T-helper 1 cell treated with Interleukin-12 subunit alpha and Interleukin-12 subunit beta and Interleukin-4 antibody, amounts not matched to agents 30 μg/mL and 1 μg/mL, for 36 hours (primary cell): ENCODE results near the gene ABCG2.
A peak's percentile ranks its signal among the peaks of the same experiment; 100 is the strongest.

Source experiments
- H3K27ac Mint-ChIP-seq: one replicate; pipeline ENCODE4 v1.8.0; 2021; ENCODE audit warnings: mild to moderate bottlenecking, mixed read lengths
- H3K27me3 Mint-ChIP-seq: one replicate; pipeline ENCODE4 v1.8.0; 2021; ENCODE audit warnings: low read depth, mixed read lengths
- H3K36me3 Mint-ChIP-seq: one replicate; pipeline ENCODE4 v1.8.0; 2021; ENCODE audit warnings: low read depth, mixed read lengths
- H3K4me1 Mint-ChIP-seq: one replicate; pipeline ENCODE4 v1.8.0; 2021; ENCODE audit warnings: low read depth, mixed read lengths
- H3K4me3 Mint-ChIP-seq: one replicate; pipeline ENCODE4 v1.8.0; 2021; ENCODE audit warnings: mild to moderate bottlenecking, moderate library complexity, mixed read lengths
- H3K9me3 Mint-ChIP-seq: one replicate; pipeline ENCODE4 v1.8.0; 2021; ENCODE audit warnings: mixed read lengths

ABCG2 gene

DNA sequence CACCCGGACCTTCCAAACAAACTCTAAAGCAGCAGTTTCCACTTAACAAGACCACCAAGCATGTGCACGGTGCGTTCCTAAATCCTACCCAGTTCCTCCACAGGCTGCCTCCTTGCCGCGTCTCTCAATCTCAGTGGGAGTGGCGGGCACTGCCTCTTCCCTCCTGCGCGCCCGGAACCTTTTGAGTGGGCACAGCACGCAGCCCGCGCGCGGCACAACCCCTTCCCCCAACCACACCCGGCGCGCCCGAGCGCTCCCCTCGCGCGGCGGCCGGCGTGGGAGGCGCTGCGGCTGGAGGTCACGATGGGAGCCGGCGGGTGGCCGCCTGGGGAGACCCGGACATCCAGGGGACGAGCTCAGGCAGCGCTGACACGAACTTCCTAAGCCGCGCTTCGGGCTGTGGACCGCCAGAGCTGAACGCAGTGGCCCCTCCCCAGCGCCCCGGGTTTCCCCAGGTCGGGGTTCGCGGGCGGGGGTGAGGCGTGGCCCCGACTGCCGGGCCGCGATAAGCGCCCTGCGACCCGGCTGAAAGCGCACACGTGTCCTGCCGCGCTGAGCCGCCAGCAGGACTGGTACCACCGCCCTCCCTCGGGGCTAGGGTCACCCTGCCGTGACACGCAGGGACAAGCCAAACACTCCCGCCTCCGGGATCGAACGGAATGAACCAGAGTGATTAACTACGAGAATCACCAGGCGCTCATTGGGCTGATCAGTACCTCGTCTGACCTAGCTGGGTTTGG is at the start of gene ABCG2:
Gene ABCG2, minus strand, starts transcription at position 151 of the 740 bp plus-strand sequence. CDS start 18,644 bp downstream, outside the sequence.
- peaks cover 8% of the 10 kb centered on the region for H3K4me1 Mint-ChIP-seq
- no peaks in the 10 kb centered on the region for H3K9me3 Mint-ChIP-seq
- no peaks in the 10 kb centered on the region for H3K36me3 Mint-ChIP-seq
- H3K4me3 Mint-ChIP-seq: peak within 1 kb of the TSS; percentile 73
- H3K27me3 Mint-ChIP-seq: peaks cover 20% of the 10 kb centered on the region
- H3K27ac Mint-ChIP-seq: no peak within 1 kb of the TSS

DNA sequence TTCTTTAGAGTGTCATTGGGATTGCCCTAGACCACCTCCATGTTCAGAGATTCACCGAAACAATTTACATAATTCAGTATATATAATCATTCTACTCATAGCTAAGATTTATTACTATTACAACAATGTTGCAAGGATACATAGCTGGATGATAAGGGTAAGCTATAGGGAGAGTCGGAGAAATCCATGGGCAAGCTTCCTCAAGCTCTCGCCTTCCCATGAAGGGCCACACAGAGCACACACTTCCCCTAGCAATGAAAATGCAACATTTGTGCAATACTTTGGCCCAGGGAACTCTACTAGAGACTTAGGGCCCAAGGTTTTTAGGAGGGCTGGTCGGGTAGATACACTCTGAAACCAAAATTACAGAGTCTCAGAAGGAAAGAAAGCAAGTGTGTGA is 49.7 kb upstream of the ABCG2 start:
- no peak overlapping the region for H3K27ac Mint-ChIP-seq
- no peaks in the 10 kb centered on the region for H3K36me3 Mint-ChIP-seq
- no peaks in the 10 kb centered on the region for H3K9me3 Mint-ChIP-seq
- H3K4me1 Mint-ChIP-seq: peaks cover 4% of the 10 kb centered on the region
- H3K4me3 Mint-ChIP-seq: no peak overlapping the region
- peaks cover 10% of the 10 kb centered on the region for H3K27me3 Mint-ChIP-seq

DNA sequence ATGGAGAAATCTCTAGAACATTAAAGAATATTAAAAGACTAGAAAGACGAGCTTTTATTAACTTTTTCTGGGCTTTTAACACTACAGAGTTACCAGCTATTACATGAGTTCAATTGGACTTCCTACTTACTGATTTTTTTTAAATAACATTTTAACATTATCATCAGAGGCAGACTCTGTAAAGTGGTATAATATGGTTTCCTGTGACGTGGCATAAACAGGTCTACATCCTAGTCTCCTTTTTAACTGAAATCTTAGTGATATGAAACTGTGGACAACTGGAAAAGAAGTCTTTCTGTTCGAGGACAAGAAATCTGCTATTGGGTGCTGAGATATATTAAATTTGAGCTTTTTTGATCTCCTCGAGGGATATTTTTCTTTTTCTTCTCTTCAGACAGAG is 48.7 kb upstream of the ABCG2 start:
- Mint-ChIP-seq H3K9me3 (no peaks in the 10 kb centered on the region), H3K27ac (no peak overlapping the region), H3K4me1 (peaks cover 2% of the 10 kb centered on the region), H3K36me3 (no peaks in the 10 kb centered on the region), H3K27me3 (peaks cover 12% of the 10 kb centered on the region), H3K4me3 (no peak overlapping the region)

DNA sequence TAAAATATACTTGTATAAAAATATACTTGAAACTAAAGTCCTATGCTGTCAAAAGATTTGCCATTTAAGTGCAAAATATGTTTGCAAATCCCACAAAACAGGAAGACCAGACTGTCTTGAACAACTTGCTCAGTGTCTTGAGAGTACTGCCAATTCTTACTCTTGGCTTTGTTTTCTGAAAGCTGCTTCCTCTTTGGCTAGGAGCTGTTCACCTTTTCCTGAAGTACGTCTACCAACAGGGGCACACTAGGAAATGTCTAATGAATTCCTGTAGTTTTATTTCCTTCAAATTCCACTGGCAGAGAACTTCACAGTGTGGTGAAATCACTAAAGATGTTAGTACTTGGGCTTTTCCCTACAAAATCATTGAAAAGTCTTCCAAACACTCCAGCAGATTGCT is 46.4 kb upstream of the ABCG2 start:
- H3K36me3 Mint-ChIP-seq: no peaks in the 10 kb centered on the region
- no peaks in the 10 kb centered on the region for H3K4me1 Mint-ChIP-seq
- H3K27ac Mint-ChIP-seq: no peak overlapping the region
- H3K9me3 Mint-ChIP-seq: no peaks in the 10 kb centered on the region
- H3K27me3 Mint-ChIP-seq: peaks cover 17% of the 10 kb centered on the region
- H3K4me3 Mint-ChIP-seq: no peak overlapping the region

DNA sequence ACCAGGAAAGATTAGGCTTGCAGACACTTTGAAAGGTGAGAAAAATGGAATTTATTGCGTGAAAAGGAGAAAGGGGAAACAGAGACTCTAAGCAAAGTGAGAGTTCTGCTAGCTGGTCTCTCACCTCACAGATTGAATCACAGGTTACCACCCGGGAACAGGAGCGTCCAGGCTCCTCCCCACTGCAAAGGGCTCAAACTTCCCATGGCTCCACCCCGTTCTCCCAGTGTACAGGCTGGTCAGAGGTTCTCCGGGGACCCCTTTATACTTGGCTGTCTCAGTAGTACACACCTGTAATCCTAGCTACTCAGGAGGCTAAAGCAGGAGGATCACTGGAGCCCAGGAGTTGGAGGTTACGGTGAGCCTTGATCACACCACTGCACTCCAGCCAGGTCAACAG is 44.0 kb upstream of the ABCG2 start:
- Mint-ChIP-seq H3K4me1 (no peaks in the 10 kb centered on the region), H3K9me3 (no peaks in the 10 kb centered on the region), H3K27ac (no peak overlapping the region), H3K27me3 (peaks cover 16% of the 10 kb centered on the region), H3K36me3 (no peaks in the 10 kb centered on the region), H3K4me3 (no peak overlapping the region)

DNA sequence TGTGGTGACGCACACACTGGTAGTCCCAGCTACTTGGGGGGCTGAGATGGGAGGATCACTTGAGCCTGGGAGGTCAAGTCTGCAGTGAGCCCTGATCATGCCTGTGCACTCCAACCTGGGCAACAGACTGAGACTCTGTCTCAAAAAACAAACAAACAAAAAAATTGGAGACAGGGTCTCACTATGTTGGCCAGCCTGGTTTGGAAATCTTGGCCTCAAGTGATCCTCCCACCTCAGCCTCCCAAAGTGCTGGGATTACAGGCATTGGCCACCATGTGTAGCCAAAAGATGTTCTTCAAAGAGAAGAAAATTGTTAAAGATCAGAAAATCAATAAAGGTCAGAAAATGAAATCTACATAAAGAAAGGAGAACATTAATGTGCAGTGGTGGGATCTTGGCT is 41.7 kb upstream of the ABCG2 start:
- H3K36me3 Mint-ChIP-seq: no peaks in the 10 kb centered on the region
- no peaks in the 10 kb centered on the region for H3K4me1 Mint-ChIP-seq
- H3K27ac Mint-ChIP-seq: no peak overlapping the region
- H3K4me3 Mint-ChIP-seq: no peak overlapping the region
- H3K9me3 Mint-ChIP-seq: no peaks in the 10 kb centered on the region
- H3K27me3 Mint-ChIP-seq: peaks cover 13% of the 10 kb centered on the region

DNA sequence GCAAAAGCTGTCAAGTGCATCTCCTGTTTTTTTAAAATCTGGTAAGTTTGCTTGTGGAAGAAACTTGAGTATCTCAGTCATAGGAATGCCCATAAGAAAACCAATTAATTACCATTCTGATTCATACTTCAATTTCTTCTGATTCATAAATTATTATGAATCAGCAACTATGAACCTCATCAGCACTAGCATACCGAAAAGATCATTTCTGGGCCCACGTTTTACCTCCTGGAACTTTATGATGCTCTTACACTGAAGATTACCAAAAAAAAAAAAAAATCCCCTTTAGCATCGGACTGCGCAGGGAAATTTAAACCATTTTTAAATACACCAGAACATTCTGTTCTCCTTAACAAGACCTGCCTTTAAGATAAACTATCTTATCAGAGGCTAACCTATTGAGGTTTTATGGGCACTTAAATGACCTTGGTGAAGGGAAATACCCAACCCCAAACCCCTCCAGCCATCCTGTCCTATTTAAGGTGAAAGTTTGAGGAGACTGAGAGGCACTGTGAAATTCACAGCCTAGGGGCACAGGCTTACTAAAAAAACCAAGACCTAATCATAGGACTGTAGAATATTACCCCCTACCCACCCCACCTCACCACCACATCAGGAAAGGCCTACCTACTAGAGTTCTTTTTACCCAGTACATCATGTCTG is 38.2 kb upstream of the ABCG2 start:
- H3K36me3 Mint-ChIP-seq: no peaks in the 10 kb centered on the region
- no peak overlapping the region for H3K4me3 Mint-ChIP-seq
- H3K4me1 Mint-ChIP-seq: no peaks in the 10 kb centered on the region
- peaks cover 3% of the 10 kb centered on the region for H3K27me3 Mint-ChIP-seq
- H3K27ac Mint-ChIP-seq: no peak overlapping the region
- H3K9me3 Mint-ChIP-seq: no peaks in the 10 kb centered on the region

DNA sequence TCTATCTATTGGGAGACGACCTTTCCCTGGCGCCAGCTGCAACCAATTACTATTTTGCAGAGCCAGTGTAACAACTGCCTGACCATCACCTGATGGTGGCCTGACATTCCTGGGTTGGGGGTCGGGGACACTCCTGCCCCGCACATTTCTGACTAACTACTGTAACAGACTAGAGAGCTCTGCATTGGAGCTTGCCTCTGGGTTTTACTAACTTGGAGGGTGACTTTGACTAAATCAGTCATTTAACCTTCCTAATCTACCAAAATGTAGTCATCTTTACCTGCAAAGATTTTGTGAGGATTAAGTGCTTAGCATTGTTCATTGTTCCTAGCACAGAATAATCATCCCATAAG is 37.5 kb upstream of the ABCG2 start:
- no peak overlapping the region for H3K4me3 Mint-ChIP-seq
- H3K9me3 Mint-ChIP-seq: no peaks in the 10 kb centered on the region
- H3K27me3 Mint-ChIP-seq: no peaks in the 10 kb centered on the region
- no peak overlapping the region for H3K27ac Mint-ChIP-seq
- no peaks in the 10 kb centered on the region for H3K4me1 Mint-ChIP-seq
- H3K36me3 Mint-ChIP-seq: no peaks in the 10 kb centered on the region

DNA sequence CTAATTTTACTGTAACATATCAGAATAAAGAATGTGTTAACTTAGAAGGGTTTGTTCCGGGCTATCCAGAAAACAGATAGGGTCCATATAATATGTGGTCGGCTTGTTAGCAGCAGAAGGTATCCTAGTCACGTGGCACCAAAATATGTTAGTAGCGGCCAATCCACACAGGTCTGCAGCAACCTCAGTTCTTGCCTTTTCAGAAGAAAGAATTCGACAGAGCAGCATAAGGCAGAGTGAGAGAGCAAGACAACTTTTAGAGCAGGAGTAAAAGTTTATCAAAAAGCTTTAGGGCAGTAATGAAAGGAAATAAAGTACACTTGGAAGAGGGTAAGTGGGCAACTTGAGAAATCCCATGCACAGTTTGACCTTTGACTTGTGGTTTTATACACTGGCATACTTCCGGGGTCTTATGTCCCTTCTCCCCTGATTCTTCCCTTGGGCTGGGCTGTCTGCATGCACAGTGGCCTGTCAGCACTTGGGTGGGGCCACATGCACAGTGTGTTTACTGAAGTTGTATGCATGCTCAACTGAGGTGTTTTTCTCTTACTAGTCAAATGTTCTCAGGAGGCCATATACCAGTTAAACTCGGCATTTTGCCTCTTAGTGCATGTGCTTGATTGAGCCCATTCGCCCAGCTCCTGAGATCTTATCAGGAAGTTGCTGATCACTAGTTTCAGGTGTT is 37.0 kb upstream of the ABCG2 start:
- Mint-ChIP-seq H3K27ac (no peak overlapping the region), H3K27me3 (no peaks in the 10 kb centered on the region), H3K9me3 (no peaks in the 10 kb centered on the region), H3K4me1 (no peaks in the 10 kb centered on the region), H3K36me3 (no peaks in the 10 kb centered on the region), H3K4me3 (no peak overlapping the region)

DNA sequence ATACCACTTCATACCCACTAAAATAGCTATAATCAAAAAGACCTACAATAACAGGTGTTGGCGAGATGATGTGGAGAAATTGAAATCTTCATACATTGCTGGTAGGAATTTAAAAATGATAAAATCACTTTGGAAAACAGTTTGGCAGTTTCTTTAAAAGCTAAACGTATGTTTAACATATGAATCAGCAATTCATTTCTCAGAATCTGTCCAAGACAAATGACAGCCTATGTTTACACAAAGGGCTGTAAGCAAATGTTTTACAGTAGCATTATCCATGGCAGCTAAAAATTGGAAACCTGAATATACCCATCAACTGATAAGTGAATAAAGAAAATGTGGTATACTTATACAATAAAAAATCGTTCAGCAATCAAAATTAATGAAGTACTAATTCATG is 33.0 kb upstream of the ABCG2 start:
- Mint-ChIP-seq H3K4me1 (no peaks in the 10 kb centered on the region), H3K4me3 (no peak overlapping the region), H3K27ac (no peak overlapping the region), H3K9me3 (no peaks in the 10 kb centered on the region), H3K27me3 (no peaks in the 10 kb centered on the region), H3K36me3 (no peaks in the 10 kb centered on the region)

DNA sequence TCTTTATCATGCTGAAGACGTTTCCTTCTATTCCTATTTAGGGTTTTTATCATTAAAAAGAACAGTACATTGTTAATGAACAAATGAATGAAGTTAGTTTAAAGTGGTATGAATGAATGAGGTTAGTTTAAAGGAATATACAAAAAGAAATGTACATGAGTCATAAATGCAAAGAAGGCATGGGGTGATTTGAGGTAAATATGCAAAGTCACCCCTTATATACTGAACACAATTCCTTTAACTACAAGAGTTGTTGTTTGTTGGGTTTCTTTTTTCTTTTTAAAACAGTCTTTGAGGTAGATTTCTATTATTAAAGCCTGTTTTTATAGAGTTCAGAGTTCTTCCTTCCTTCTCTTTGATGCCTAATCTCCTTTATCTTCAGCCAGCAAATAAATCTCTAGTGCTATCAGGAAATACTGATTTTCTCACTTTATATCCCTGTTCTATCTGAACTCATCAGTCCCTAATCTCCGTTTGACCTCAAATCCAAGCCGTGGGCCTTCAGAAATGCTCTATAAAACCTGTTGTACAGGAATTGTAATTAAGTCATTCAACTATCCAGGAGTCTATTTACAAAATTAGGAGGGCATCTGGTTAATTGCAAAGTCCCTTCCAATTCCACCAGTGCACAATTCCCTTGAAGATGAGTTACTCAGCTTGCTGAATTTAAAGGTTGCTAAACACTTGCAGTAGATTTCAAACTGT is 31.6 kb upstream of the ABCG2 start:
- Mint-ChIP-seq H3K27me3 (peaks cover 9% of the 10 kb centered on the region), H3K36me3 (no peaks in the 10 kb centered on the region), H3K9me3 (no peaks in the 10 kb centered on the region), H3K27ac (no peak overlapping the region), H3K4me1 (no peaks in the 10 kb centered on the region), H3K4me3 (no peak overlapping the region)

DNA sequence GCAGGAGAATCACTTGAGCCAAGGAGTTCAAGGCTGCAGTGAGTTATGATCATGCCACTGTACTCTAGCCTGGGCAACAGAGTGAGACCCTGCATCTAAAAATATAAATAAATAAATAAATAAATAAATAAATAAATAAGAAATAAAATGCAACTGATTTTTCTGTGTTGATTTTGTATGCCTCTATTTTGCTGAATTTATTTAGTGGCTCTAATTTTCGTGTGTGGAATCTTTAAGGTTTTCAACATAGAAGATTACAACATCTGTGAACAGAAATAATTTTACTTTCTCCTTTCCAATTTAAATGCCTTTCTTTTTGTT is 30.9 kb upstream of the ABCG2 start:
- Mint-ChIP-seq H3K4me1 (no peaks in the 10 kb centered on the region), H3K27ac (no peak overlapping the region), H3K9me3 (no peaks in the 10 kb centered on the region), H3K27me3 (peaks cover 11% of the 10 kb centered on the region), H3K36me3 (no peaks in the 10 kb centered on the region), H3K4me3 (no peak overlapping the region)

DNA sequence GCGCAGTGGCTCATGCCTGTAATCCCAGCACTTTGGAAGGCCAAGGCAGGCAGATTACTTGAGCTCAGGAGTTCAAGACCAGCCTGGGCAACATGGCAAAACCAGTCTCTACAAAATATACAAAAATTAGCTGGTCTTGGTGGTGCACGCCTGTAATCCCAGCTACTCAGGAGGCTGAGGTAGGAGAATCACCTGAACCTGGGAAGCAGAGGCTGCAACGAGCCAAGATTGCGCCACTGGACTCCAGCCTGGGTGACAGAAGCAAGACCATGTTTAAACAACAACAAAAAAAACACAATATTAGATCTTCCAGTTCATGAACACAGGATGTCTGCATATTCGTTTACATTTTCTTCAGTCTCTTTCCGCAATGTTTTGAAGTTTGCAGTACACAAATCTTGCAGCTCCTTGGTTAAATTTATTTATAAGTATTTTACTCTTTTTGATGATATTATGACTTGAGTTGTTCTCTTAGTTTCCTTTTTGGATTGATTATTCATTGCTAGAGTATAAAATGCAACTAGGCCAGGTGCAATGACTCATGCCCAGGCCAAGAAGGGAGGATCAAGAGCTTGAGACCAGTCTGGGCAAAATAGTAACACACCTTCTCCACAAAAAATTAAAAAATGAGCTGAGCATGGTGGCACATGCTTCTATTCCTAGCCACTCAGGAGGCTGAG is 30.4 kb upstream of the ABCG2 start:
- no peak overlapping the region for H3K27ac Mint-ChIP-seq
- no peak overlapping the region for H3K4me3 Mint-ChIP-seq
- no peaks in the 10 kb centered on the region for H3K4me1 Mint-ChIP-seq
- H3K9me3 Mint-ChIP-seq: no peaks in the 10 kb centered on the region
- peaks cover 16% of the 10 kb centered on the region for H3K27me3 Mint-ChIP-seq
- H3K36me3 Mint-ChIP-seq: no peaks in the 10 kb centered on the region

DNA sequence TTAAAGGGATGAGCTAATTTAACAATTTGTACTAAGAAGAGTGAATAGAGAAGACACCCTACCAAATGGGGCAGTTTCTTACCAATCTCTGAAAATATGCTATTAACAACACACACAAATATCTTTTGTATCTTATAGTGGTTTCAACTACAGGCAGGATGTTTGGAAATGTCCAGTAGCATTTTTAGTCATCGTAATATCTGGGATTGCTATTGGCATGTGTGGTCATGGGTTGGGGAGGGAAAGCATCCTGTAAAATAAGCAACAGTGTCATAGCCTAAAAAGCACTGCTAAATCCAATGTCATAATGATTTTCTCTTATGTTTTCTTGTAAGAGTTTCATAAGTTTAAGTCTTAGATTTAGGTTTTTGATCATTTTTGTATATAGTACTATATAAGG is 29.3 kb upstream of the ABCG2 start:
- H3K36me3 Mint-ChIP-seq: peaks cover 3% of the 10 kb centered on the region
- peaks cover 22% of the 10 kb centered on the region for H3K27me3 Mint-ChIP-seq
- H3K9me3 Mint-ChIP-seq: peaks cover 4% of the 10 kb centered on the region
- H3K27ac Mint-ChIP-seq: no peak overlapping the region
- H3K4me3 Mint-ChIP-seq: no peak overlapping the region
- peaks cover 5% of the 10 kb centered on the region for H3K4me1 Mint-ChIP-seq
